ENCODE data around the gene MAP3K1.
A peak's percentile ranks its signal among the peaks of the same experiment; 100 is the strongest.
"Not testable (repeated sequence)": the region's sequence is repeated elsewhere in the genome, so short reads cannot be mapped to it uniquely, and the experiment has no call there.

MAP3K1 gene

GRCh38 chr5:56817263-56818014 is 2.1 kb downstream of the MAP3K1 start:
- DNase-seq: no peak

GRCh38 chr5:56818450-56819037 is 3.2 kb downstream of the MAP3K1 start:
- DNase-seq: no peak

GRCh38 chr5:56819060-56819881 is 3.9 kb downstream of the MAP3K1 start:
- DNase-seq: no peak

- not testable (repeated sequence) for DNase-seq
Observed at GRCh38 chr5:56821868-56822267, 6.5 kb downstream of the MAP3K1 start.

GRCh38 chr5:56822981-56823380 is 7.6 kb downstream of the MAP3K1 start:
- no peak for DNase-seq

- no peak for DNase-seq
Observed at GRCh38 chr5:56824019-56824418, 8.7 kb downstream of the MAP3K1 start.

- no peak for DNase-seq
Observed at GRCh38 chr5:56825222-56825824, 10.0 kb downstream of the MAP3K1 start.

- no peak for DNase-seq
Observed at GRCh38 chr5:56827049-56827448, 11.7 kb downstream of the MAP3K1 start.

- no peak for DNase-seq
Observed at GRCh38 chr5:56827924-56828323, 12.6 kb downstream of the MAP3K1 start.

- DNase-seq: no peak
Observed at GRCh38 chr5:56829137-56829908, 14.0 kb downstream of the MAP3K1 start.

- DNase-seq: peak; percentile 17
Observed at GRCh38 chr5:56831773-56832172, 16.4 kb downstream of the MAP3K1 start.

GRCh38 chr5:56833325-56833724 is 18.0 kb downstream of the MAP3K1 start:
- no peak for DNase-seq

- DNase-seq: no peak
Observed at GRCh38 chr5:56837381-56837780, 22.0 kb downstream of the MAP3K1 start.

- DNase-seq: no peak
Observed at GRCh38 chr5:56837956-56838355, 22.6 kb downstream of the MAP3K1 start.

GRCh38 chr5:56838409-56839039 is 23.2 kb downstream of the MAP3K1 start:
- peak; percentile 41 for DNase-seq

GRCh38 chr5:56839062-56839461 is 23.7 kb downstream of the MAP3K1 start:
- no peak for DNase-seq

GRCh38 chr5:56840597-56840996 is 25.2 kb downstream of the MAP3K1 start:
- DNase-seq: no peak

- DNase-seq: no peak
Observed at GRCh38 chr5:56845277-56845676, 29.9 kb downstream of the MAP3K1 start.

GRCh38 chr5:56845904-56846480 is 30.6 kb downstream of the MAP3K1 start:
- no peak for DNase-seq

- DNase-seq: no peak
Observed at GRCh38 chr5:56848206-56848605, 32.9 kb downstream of the MAP3K1 start.

- DNase-seq: no peak
Observed at GRCh38 chr5:56849671-56850070, 34.3 kb downstream of the MAP3K1 start.

- DNase-seq: no peak
Observed at GRCh38 chr5:56850423-56850822, 35.1 kb downstream of the MAP3K1 start.

Data from NCI-H1092 treated with DMSO at 0.1 percent for 48 hours (cell line).